GM19463 (cell line): ENCODE data around the gene GRK1.

Experiments used
- ATAC-seq: cut with Tn5 transposase; IDR thresholded peaks from one replicate; pipeline ENCODE4 v1.9.1; 2021; ENCODE audit warnings: mild to moderate bottlenecking, moderate library complexity; ENCODE audit not compliant: unreplicated experiment

GRK1 gene

DNA sequence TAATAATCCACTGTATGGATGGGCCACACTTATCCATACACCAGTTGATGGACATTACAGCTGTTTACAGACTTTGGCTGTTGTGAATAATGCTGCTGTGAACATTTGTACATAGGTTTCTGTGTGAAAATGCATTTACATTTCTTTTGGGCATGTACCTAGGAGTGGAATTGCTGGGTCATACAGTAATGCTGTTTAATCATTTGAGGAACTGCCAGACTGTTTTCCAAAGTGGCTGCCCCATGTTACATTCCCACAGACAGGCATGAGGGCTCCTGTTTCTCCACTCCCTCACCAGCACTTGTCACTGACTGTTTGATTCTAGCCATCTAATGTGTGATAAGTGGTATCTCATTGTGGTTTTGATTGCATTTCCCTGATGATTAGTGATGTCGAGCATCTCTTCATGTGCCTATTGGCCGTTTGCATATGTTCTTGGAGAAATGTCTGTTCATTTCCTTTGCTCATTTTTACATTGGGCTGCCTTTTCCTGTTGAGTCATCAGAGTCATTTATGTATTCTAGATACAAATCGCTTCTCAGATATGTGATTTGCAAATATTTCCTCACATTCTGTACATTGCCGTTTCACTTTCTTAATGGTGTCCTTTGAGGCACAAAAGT, 104.8 kb downstream of the GRK1 start:
- no peak for ATAC-seq

DNA sequence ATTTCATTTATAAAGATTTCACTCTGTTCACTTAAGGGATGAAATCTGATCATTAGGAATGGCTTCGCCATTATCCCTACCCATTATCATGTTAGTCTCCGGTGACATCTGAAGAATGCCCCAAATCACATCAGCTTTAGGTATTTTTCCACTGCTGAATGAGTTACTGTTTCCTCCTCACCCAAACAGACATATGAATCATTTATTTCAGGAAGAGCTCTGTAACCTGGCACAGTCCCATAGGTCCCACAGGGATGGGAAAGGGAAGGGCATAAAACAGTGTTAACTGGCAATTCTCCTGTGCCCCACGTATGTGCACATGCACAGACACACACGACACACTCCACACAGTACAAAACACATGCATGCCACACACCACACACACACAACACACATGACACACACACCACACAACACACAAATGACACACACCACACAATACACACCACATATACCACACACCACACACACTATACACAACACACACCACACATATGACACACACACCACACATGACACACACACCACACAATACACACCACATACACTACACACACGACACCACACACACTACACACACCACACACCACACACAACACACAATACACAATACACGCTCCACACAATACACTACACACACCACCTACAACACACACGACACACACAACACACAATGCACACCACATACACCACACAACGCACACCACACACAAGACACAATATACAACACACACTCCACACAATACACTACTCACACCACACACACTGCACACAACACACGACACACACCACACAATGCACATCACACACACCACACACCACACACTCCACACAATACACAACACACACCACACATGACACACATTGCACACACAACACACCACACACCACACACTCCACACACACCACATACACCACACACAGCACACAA, 107.4 kb downstream of the GRK1 start:
- no peak for ATAC-seq

DNA sequence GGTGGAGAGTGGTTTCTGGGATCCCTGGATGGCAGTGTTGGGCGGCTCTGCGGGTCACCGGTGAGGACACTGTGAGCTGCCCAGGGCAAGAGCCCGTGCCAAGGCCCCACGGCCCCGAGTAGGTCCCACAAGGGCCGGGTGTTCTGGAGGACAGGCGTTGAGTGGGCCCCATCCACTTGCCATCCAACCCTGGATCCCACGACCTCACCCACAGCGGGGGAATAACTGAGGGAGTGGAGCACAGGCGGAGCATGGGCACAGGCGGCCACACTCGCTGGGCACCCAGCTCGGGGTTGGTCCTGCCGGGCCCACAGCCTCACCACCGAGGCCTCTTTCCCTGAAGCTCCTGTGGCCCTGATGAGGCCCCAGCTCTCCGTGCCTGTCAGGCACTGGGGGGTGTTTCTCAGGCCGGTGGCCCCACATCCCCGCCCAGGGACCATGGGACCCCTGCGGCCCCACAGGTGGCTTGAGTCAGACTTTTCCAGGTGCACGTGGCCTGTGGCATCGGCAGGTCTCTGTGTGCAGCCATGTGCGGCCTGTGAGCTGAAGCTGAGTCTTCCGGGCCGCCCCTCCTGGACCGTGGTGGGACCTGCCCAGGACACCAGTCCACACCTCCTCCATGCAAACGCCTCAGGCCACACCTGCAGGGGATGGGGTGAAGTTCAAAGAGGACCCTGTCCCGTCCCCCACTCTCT, 108.6 kb downstream of the GRK1 start:
- ATAC-seq = no peak

DNA sequence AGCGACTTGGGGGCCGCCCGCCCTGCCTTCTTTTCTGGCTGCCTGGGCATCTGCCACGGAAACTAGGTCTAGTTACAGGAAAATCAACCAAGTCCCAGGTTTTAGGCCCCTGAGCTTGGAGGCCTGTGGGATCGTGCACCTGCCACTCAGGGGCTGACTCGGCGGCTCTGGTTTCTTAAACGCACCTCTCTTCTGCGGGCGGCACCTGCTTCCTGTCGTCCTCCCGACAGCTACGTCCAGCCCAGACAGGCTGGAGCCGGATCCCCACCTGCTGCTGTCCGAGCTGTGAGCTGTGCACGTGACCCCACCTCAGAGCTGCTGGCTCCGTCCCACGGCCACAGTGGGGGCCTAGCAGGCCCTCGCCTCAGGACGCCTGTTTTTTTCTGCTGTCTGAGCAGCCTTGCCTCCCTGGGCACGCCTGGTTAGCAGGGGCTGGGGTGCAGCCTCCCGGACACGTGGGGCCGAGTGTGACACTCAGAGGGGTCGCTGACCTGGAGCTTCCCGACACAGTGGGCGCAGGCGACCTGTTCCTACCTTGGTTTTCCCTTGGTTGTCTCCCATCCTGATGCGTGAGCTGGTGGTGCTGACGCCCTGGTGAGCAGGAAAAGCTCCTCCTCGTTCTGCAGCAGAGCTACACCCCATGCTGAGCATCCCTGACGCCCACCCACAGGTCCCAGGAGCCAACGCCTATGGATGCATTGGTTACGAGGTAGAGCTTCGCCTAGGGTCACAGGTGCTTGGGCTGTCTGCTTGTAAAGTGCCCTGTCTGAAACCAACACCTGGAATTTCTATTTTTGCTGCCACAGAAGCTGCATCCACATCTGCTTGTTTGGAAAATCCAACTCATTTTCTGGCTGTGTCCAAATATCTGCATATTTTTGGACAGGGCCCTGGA, 109.5 kb downstream of the GRK1 start:
- no peak for ATAC-seq

DNA sequence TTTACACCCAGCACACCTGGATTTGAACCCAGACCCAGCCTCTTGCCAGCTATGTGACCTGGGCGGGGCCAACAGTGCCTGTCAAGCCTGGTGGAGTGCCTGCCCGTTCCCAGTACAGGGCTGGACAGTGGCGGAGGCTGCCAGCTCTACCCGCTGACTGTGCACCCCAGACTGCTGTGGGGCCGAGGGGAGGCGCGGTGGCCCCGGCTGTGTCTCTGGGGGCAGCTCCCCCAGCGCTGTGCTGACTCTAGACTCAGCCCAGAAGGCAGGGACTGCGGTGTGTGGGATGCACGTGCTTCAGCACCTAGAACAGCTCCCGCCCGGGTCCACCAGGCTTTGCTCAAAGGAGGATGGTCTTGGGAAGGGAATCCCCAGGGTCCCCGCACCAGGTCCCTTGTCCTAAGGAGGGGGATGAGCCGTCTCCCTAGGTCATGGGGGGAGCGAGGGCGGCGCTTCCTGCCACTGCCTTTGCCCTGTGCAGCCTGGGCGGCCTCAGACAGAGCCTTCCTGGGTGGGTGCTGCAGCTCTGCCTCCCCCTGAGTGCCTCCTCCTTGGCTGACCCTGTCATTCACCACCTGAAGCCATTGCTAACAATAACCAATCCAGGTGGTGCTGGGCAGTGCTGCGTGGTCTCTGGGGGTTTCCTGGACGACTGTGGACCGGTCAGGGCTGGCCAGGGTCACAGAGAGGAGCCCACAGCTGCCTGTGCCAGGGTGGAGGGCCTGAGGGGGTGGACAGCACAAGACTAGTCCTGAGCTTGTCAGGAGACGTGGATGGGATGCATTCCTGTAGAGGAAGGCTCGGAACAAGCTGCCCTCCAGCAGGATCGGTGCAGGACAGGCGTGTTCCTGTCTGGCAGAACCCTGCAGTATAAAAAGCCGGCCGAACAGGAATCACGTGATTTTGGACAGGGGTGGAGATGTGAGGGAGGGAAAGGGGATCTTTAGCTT, 110.6 kb downstream of the GRK1 start:
- no peak for ATAC-seq

DNA sequence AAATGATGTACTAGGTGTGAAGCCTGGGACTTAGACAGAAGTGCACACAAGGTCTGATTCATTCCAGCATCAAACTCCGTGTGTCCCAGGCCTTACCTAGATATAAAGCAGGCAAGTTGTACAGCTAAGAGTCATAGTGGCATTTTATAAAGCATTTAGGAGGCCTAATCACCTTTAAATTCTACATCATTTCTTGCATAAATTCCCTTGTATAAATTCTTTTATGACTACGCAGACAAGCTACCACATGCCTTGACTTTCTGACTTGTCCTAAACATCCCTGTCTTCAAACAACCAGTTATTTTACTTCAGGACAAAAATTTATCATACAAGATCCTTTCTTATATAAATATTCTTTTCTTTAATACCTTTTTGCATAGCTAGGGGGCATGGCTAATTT, 114.6 kb downstream of the GRK1 start:
- no peak for ATAC-seq

DNA sequence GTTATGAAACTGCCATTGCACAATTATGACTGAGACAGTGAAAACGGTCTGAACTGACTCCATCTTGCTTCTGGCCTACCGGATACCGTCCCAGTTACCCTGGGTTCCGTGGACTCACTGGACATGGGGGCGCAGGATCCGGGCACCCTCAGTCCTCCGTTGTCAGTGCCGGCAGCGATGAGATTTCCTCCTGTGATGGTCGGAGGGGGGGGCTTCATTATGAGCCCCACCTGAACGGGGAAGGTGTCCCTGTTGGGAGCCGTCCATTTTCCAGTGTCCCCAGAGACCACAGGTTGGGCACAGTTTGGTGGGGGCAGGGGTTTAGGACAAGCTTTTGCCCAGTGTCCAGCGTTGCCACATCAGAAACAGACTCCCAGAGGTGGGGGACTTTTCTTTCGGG, 115.5 kb downstream of the GRK1 start:
- no peak for ATAC-seq

DNA sequence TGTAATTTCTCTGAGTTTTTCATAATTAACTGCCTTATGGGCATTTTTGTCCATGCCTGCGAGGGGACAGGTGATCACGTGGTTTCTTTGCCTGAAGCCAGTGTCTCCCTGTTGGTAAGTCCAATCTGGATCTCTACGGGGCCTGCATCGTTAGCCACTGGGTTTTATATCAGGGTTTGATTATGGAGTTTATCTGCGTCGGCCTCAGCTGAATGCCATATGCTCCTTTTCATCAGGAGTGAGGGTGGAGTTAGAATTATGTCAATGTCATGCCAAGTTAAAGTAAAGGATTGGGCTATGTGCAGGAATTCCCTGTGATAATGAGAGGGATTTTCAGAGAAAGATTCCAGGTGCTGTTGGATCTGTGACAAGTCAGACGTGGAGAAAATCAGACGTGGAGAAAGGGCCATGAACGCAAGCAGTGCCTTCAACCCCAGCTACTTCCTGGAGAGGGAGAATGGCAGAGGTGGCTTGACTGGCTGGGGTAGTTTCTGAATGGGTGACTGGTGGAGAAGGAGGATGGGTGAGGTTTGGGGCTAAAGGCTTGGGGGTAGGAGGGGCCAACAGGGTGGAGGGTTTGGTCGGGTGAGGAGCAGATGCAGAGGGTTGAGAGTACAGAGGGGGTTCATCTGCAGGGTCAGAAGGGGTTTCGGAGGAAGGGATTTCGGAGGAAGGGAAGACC, 116.3 kb downstream of the GRK1 start:
- no peak for ATAC-seq

DNA sequence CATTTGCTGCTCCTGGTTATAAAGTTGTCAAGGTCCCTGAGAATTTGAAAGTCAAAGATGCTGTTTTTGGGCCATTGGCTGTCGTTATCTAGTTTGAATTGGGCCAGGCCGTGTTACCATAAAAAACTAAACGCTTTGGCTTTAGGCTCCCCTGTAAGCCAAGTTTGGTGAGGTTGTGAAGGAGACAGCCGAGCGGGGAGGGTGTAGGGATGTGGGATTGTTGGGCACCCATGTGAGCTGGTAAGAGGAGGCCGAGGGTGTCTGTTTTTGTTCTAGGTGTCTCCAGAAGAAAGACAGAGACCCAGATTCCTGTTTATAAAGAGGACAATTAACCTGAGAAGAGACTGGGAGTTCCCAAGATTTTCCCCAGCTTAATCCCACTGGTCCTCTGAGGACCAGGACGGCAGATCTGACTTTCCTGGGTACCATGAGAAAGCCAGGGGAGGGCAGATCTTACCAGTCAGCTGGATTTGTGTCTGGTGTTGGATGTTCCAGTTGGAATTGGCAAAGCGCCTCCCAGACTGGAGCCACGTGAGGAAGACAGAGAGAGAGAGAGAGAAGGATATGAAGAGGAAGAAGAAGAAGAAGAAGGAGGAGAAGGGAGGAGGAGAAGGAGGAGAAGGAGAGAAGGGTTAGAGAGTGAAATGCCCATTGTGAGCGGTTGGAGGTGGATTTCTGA, 117.1 kb downstream of the GRK1 start:
- ATAC-seq = no peak

DNA sequence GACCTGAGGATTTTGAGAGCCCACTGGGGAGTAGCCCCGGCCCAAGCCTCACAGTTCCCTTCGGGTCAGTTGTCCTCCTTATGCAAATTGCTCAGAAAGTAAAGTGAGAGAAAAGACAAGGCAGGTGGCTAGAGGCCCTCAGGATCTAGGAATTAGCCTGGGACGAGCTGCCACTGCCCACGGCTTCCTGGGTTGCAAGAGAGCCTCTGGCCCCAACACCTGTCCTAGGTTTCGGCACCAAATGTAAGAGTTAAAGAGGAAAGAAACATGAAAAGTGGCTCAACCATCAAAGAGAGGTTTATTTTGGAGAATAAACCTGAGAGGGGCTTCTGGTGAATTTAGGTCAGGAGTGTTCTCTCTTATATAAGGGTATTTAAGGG, 117.6 kb downstream of the GRK1 start:
- no peak for ATAC-seq

DNA sequence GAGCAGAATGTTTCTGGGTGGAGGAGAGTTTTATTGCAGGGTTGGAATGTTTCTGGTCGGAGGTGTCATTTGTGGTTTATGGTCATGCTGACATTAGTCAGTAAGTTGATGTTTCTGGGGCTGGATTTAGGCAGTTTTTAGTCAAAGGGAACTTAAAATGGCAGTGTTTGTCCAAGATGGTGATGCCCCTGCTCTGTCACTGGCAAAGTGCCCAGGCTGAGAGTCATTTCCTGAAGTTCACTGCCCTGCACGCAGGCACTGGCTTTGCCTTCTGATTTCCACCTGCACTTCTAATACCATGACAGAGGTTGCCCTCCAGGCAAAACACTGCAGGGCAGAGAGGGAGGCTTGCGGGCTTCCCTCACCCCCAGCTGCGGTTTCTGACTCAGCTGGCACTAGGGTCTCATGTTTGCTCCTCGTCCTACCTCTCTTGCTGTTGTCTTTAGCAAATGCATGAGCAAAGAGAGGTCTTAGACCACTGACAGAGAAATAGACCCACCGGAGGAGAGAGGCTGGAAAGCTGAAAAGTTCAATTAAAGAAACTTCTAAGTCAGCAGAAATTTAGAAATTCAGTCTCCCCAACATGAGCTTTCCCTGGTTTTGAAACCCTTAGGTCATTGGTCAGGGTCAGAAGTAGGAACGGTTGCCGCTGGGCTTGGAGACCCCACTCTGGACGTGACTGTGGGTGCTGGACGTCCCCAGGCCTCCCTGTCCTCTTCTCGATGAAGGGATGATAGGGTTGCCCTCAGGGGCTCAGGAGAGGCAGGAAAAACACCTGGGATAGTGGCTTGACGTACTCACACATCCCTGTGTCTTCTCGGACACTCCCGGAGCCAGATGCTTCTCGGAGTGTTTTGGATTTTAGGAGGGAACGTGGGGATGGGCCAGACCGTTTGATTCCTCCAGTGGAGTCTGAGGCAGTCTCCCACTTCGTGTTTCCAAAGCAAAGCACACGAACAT, 118.3 kb downstream of the GRK1 start:
- ATAC-seq = no peak

DNA sequence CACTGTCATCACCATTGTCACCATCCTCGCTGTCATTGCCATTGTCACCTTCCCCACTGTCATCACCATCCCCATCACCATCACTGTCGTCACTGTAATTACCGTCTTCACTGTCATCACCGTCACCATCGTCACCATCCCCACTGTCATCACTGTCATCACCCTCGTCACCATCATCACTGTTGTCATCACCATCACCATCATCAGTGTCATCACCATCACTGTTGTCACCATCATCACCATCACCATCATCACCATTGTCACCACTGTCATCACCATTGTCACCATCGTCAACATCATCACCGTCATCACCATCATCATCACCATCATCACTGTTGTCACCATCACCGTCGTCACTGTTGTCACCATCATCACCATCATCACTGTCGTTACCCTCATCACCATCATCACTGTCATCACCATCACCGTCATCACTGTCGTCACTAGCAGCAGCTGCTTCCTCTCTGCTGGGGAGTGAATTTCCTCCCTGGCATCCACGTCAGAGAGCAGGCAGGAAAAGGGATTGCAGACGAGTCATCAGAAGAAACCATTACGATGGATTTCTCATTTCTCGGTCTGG, 119.3 kb downstream of the GRK1 start:
- ATAC-seq = no peak
